Tibial nerve (tissue), 4 donors: ENCODE results near the gene MBLAC2. TPM values are rescaled to one million over a fixed set of nuclear protein-coding genes. Genes with fewer than 3 reads are reported as not detected.

Experiments
- DNase-seq, 2 donors: peaks; one replicate each; pipeline ENCODE4 v3.0.0-alpha.2; 2019; ENCODE audit warnings: low spot score in 2 of 2
- H3K27ac ChIP-seq, 4 donors: fragments of 200-600 bp; sonication (generic) in 3 of 4; one replicate each; pipeline ENCODE4 v1.5.1; 2017 to 2019; ENCODE audit warnings: mild to moderate bottlenecking in 1 of 4
- H3K27me3 ChIP-seq, 2 donors: fragments of 200-600 bp; sonication (generic) in 1 of 2; one replicate each; pipeline versions ENCODE4 v1.5.1 to v1.6.0; 2017 to 2019
- H3K36me3 ChIP-seq, 3 donors: fragments of 200-600 bp; sonication (generic); one replicate each; pipeline ENCODE4 v1.5.1; 2018 to 2019
- H3K4me1 ChIP-seq, 4 donors: fragments of 200-600 bp; sonication (generic) in 3 of 4; one replicate each; pipeline ENCODE4 v1.5.1; 2017 to 2019
- H3K4me3 ChIP-seq, 4 donors: fragments of 200-600 bp; sonication (generic) in 3 of 4; one replicate each; pipeline ENCODE4 v1.5.1; 2017 to 2019; ENCODE audit warnings: mild to moderate bottlenecking in 1 of 4, moderate library complexity in 1 of 4
- H3K9me3 ChIP-seq, 4 donors: fragments of 200-600 bp; sonication (generic) in 3 of 4; one replicate each; pipeline ENCODE4 v1.5.1; 2017 to 2019
- CTCF ChIP-seq, 5 experiments: fragments of 200-600 bp in 3 of 5; fragments of 450-650 bp in 2 of 5; sonication (generic) in 3 of 5; IDR thresholded peaks; one replicate each; pipeline ENCODE4 v1.5.1; 2016 to 2019; ENCODE audit warnings: antibody characterized with exemption in 5 of 5, mild to moderate bottlenecking in 3 of 5, moderate library complexity in 2 of 5
- EP300 ChIP-seq, 2 donors: sonication (generic); formaldehyde crosslinking; IDR thresholded peaks; one replicate each; pipeline ENCODE4 v1.6.1; 2017; ENCODE audit warnings: antibody characterized with exemption in 2 of 2, mild to moderate bottlenecking in 1 of 2
- POLR2A ChIP-seq, 2 donors: fragments of 450-650 bp; IDR thresholded peaks; one replicate each; pipeline ENCODE4 v1.6.1; 2017; ENCODE audit warnings: antibody characterized with exemption in 2 of 2, mild to moderate bottlenecking in 2 of 2, moderate library complexity in 2 of 2
- WGBS, 2 donors: methylation state at CpG; one replicate each; pipeline ENCODE4 v1.1.5; 2018; 5-methylcytosine and 5-hydroxymethylcytosine counted together
- total RNA-seq, 4 donors: library from RNA; depleted of rRNA; stranded (reverse); fragments of >200 nt; gene quantifications; one replicate each; pipeline ENCODE4 v1.1.0, GENCODE V29; 2016

Gene MBLAC2
- total RNA-seq, 4 donors from 2014 or later = 8.2 to 10.5 (median 8.8) TPM

DNA sequence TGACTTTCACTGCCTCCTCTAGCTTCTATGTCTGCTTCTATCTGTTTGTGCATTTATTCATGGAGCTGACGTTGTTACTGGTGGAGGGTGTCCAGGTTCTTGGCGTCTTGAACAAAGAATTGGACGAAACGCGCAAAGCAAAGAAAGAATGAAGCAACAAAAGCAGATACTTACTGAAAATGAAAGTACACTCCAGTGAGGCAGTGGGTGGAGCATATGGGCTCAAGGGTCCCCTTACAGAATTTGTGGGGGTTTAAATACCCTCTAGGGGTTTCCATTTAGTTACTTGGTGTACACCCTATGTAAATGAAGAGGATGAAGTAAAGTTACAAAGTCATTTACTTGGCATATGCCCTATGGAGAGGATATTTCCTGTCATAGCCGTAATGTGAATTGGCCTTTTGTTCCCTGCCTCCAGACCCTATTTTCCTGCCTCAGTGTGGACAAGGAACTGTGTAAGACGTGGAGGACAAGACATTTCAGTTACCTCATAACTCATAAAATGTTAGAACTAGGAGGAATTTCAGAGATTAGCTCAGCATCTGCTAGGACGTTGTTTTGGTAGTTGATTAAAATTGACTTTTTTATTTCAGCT lies 3.1 kb upstream of the MBLAC2 start:
- no peaks in the 10 kb centered on the region for H3K9me3 ChIP-seq
- H3K27me3 ChIP-seq = no peaks in the 10 kb centered on the region
- TF ChIP-seq POLR2A (IDR thresholded peaks at IDR 0.05) (peak in 1 of 2 donors; percentile 19), EP300 (IDR thresholded peaks at IDR 0.05) (peak in 1 of 2 donors; percentile 28), CTCF (IDR thresholded peaks at IDR 0.05) (no peak)
- 36 to 46% methylated on average over 8 of the region's 8 CpGs for WGBS, 2 donors
- peaks cover 0 to 27% (median 12%) of the 10 kb centered on the region in 4 donors for H3K4me1 ChIP-seq
- H3K36me3 ChIP-seq = no peaks in the 10 kb centered on the region
- peak overlapping the region in 3 of 4 donors; percentile 6 to 33 (median 28) for H3K4me3 ChIP-seq
- no peak for DNase-seq
- peak overlapping the region; percentile 37 to 83 (median 60) for H3K27ac ChIP-seq

DNA sequence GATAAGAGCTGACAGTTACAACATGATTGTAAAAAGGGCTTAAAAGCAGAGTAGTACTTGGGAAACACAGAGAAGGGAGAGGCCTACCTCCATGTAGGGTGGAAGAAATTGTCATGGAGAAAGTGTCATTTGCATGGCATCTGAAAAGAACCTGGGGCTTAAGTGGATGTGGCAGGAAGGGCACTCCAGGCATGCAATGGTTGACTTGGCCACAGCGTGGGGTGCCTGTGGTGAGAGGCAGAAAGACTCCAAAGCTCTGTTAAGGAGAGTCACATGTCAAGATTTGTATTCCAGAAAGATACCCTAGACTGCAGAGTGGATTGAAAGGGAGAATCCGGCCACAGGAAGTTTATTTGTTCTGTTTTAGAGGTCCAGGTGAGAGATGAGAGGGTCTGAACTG lies 2.5 kb upstream of the MBLAC2 start:
- Histone ChIP-seq H3K4me3 (peak overlapping the region in 2 of 4 donors; percentile 6 to 33), H3K36me3 (no peaks in the 10 kb centered on the region), H3K27ac (peak overlapping the region; percentile 37 to 83 (median 60)), H3K4me1 (peaks cover 0 to 34% (median 18%) of the 10 kb centered on the region in 4 donors), H3K9me3 (no peaks in the 10 kb centered on the region), H3K27me3 (no peaks in the 10 kb centered on the region)
- DNase-seq = no peak
- TF ChIP-seq EP300 (IDR thresholded peaks at IDR 0.05) = no peak
- no peak for TF ChIP-seq CTCF (IDR thresholded peaks at IDR 0.05)
- no peak for TF ChIP-seq POLR2A (IDR thresholded peaks at IDR 0.05)
- 46 to 57% methylated on average over 2 of the region's 2 CpGs for WGBS, 2 donors

DNA sequence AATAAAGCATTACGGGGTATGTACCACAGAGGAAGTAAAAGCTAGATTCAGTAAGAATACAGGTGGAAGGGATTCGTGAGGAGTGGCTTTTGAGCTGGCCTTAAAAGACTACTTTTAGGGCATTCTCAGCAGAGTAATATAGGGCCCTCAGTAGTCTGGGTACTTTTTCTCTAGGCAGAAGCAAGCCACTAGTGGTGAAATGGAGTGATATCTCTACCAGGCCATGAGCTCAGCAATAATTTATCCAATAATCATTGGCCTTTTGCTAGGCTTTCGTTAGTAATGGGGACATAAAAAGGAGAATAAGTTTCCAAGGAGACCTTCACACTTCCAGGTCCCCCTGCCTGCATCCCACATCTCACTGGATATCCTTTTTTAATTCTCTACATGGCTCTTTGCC lies 1.8 kb upstream of the MBLAC2 start:
- H3K27me3 ChIP-seq = no peaks in the 10 kb centered on the region
- H3K4me3 ChIP-seq = no peak overlapping the region
- H3K27ac ChIP-seq = peak overlapping the region in 2 of 4 donors; percentile 83
- no peak for DNase-seq
- TF ChIP-seq EP300 (IDR thresholded peaks at IDR 0.05) = no peak
- no peak for TF ChIP-seq CTCF (IDR thresholded peaks at IDR 0.05)
- TF ChIP-seq POLR2A (IDR thresholded peaks at IDR 0.05) = no peak
- peaks cover 0 to 40% (median 19%) of the 10 kb centered on the region in 4 donors for H3K4me1 ChIP-seq
- 74 to 79% methylated on average over 3 of the region's 3 CpGs for WGBS, 2 donors
- no peaks in the 10 kb centered on the region for H3K36me3 ChIP-seq
- no peaks in the 10 kb centered on the region for H3K9me3 ChIP-seq

GRCh38 chr5:90475436-90475980 lies 937 bp upstream of the MBLAC2 start:
- H3K4me3 ChIP-seq = peak overlapping the region; percentile 65 to 94 (median 77)
- H3K36me3 ChIP-seq = no peaks in the 10 kb centered on the region
- H3K9me3 ChIP-seq = no peaks in the 10 kb centered on the region
- H3K4me1 ChIP-seq = peaks cover 0 to 40% (median 19%) of the 10 kb centered on the region in 4 donors
- TF ChIP-seq EP300 (IDR thresholded peaks at IDR 0.05) (no peak), POLR2A (IDR thresholded peaks at IDR 0.05) (no peak), CTCF (IDR thresholded peaks at IDR 0.05) (no peak)
- no peak for DNase-seq
- H3K27ac ChIP-seq = peak overlapping the region in 2 of 4 donors; percentile 83
- 46 to 57% methylated on average over 17 of the region's 17 CpGs for WGBS, 2 donors
- no peaks in the 10 kb centered on the region for H3K27me3 ChIP-seq
